ENCODE results near the gene HOXD4. TPM values are rescaled to one million over a fixed set of nuclear protein-coding genes. Genes with fewer than 3 reads are reported as not detected.
A peak's percentile ranks its signal among the peaks of the same experiment; 100 is the strongest.

HOXD4 gene
- total and polyA plus RNA-seq, 12 donors = 0.13 to 1.6 (median 0.40) TPM; not detected in 2

GRCh38 chr2:176114930-176115625 lies 36.3 kb upstream of the HOXD4 start:
- no peaks in the 10 kb centered on the region for H3K9me3 ChIP-seq
- no peak overlapping the region for H3K27ac ChIP-seq
- no peaks in the 10 kb centered on the region for H3K36me3 ChIP-seq
- intact Hi-C loops (cut with DNase I) = no loop called here
- H3K4me3 ChIP-seq = no peak overlapping the region
- peaks cover 63 to 100% (median 100%) of the 10 kb centered on the region in 7 donors for H3K27me3 ChIP-seq
- DNase-seq (no peak), ATAC-seq (no peak)
- TF ChIP-seq CTCF (IDR thresholded peaks at IDR 0.05) = no peak
- peaks cover 0 to 5% (median 0%) of the 10 kb centered on the region in 9 donors for H3K4me1 ChIP-seq
- WGBS, 2 donors = 17 to 18% methylated on average over 16 of the region's 16 CpGs

DNA sequence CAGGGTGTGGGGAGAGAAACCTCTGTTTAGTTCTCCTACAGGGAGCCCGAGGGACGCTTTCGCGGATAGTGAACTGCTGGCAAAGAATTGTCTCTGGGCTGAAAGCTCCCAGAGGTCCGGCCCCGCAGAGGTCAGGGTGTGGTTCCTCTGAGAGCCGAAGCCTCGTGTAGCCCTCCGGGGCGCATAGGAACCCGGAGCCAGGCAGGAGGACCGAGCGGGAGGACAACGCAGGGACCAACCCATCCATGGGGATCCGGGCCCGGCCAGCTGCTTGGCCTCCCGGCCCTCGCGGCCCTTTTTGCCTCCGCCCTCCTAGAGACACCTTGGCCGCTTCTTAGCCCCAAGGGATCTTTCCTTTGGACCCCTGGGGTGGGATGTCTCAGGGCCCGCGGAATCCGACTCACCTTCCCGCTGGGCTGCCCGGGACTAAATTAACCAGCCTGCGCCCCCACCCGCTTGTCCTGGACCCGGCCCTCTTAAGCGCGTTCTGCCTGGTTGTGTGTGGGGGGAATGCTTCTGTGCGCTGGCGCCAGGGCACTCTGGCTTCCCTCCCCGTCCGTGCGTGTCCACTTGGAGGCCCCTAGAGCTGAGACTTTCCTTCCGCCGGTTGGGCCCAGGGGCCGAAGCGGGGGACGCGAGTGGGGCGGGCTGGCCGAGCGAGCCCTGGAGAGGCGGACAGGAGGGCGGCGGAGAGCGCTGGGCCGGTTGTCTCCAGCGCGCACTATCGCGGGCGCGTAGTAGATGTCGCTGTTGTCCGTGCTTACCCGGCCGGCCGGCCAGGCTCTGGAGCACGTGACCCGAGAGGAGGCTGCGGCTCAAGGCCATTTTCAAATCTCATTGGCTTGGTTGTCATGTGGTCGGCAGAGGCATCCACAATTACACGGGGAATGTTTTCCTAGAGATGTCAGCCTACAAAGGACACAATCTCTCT lies 35.2 kb upstream of the HOXD4 start, which contains the start of gene HOXD10:
TSS of gene HOXD10 (plus strand) at position 896 of the 931 bp plus-strand sequence. CDS start 56 bp downstream, outside the sequence.
- 3 to 6% methylated on average over 57 to 66 of the region's 66 CpGs for WGBS, 2 donors
- Histone ChIP-seq H3K4me3 (no peak within 1 kb of the TSS), H3K9me3 (no peaks in the 10 kb centered on the region), H3K27me3 (peaks cover 67 to 100% (median 100%) of the 10 kb centered on the region in 7 donors), H3K27ac (no peak within 1 kb of the TSS), H3K36me3 (no peaks in the 10 kb centered on the region), H3K4me1 (peaks cover 0 to 5% (median 0%) of the 10 kb centered on the region in 9 donors)
- intact Hi-C loops (cut with DNase I) = no loop called here
- DNase-seq (no peak), ATAC-seq (peak in 3 of 8 donors; percentile 38 to 53 (median 39))
- peak in 1 of 9 donors; percentile 8 for TF ChIP-seq CTCF (IDR thresholded peaks at IDR 0.05)

GRCh38 chr2:176117162-176117822 lies 34.1 kb upstream of the HOXD4 start:
- WGBS, 2 donors = 12 to 19% methylated on average over 40 of the region's 40 CpGs
- no peak for DNase-seq
- H3K27me3 ChIP-seq = peaks cover 77 to 100% (median 100%) of the 10 kb centered on the region in 7 donors

More at GRCh38 chr2:176117162-176117822, 34.1 kb upstream of the HOXD4 start:
- peaks cover 0 to 10% (median 6%) of the 10 kb centered on the region in 9 donors for H3K4me1 ChIP-seq
- no peak overlapping the region for H3K4me3 ChIP-seq
- no peaks in the 10 kb centered on the region for H3K9me3 ChIP-seq
- H3K27ac ChIP-seq = no peak overlapping the region
- no peak for ATAC-seq
- no peaks in the 10 kb centered on the region for H3K36me3 ChIP-seq
- TF ChIP-seq CTCF (IDR thresholded peaks at IDR 0.05) = no peak
- intact Hi-C loops (cut with DNase I) = no loop called here

Data from heart right ventricle (tissue), 16 donors.